Body of pancreas (tissue), 4 donors: ENCODE results near the gene PPA1. TPM values are rescaled to one million over a fixed set of nuclear protein-coding genes. Genes with fewer than 3 reads are reported as not detected.
"Not testable (repeated sequence)": the region's sequence is repeated elsewhere in the genome, so short reads cannot be mapped to it uniquely, and the experiment has no call there.

ENCODE experiments used
- ATAC-seq: fragments of 150-250 bp; one replicate; pipeline ENCODE4 v1.9.1; 2016
- DNase-seq, 4 donors: peaks; one replicate each; pipeline ENCODE4 v3.0.0-alpha.2; 2019
- H3K27ac ChIP-seq, 4 donors: fragments of 200-600 bp; sonication (generic); 1 replicate in 3 of 4; 2 replicates in 1 of 4; pipeline versions ENCODE4 v1.5.1 to v1.6.1; 2016 to 2019; ENCODE audit warnings: mild to moderate bottlenecking in 1 of 4, mixed read lengths in 1 of 4, moderate library complexity in 1 of 4
- H3K27me3 ChIP-seq, 2 donors: fragments of 200-600 bp; sonication (generic); one replicate each; pipeline ENCODE4 v1.6.0; 2016; ENCODE audit warnings: mild to moderate bottlenecking in 1 of 2
- H3K36me3 ChIP-seq, 2 donors: fragments of 200-600 bp; sonication (generic); replicated peaks in 1 of 2; 2 replicates each; pipeline ENCODE4 v1.5.1; 2016; ENCODE audit warnings: low read depth in 2 of 2; ENCODE audit not compliant: insufficient read depth in 1 of 2
- H3K4me1 ChIP-seq: fragments of 200-600 bp; sonication (generic); one replicate; pipeline ENCODE4 v1.6.0; 2016
- H3K4me3 ChIP-seq, 2 donors: fragments of 200-600 bp; sonication (generic); 1 replicate in 1 of 2; 2 replicates in 1 of 2; pipeline ENCODE4 v1.5.1; 2016 to 2019
- H3K9me3 ChIP-seq, 3 donors: fragments of 200-600 bp; sonication (generic); 1 replicate in 2 of 3; 2 replicates in 1 of 3; pipeline ENCODE4 v1.5.1; 2016
- POLR2A ChIP-seq, 3 donors: fragments of 450-650 bp; IDR thresholded peaks; one replicate each; pipeline ENCODE4 v1.6.1; 2016; ENCODE audit warnings: antibody characterized with exemption in 3 of 3, mild to moderate bottlenecking in 2 of 3
- WGBS, 2 donors: methylation state at CpG; one replicate each; pipeline ENCODE4 v1.1.5; 2017; 5-methylcytosine and 5-hydroxymethylcytosine counted together
- intact Hi-C: fragments of 100-400 bp; cut with DNase I; formaldehyde crosslinking; loops from one replicate; pipeline ENCODE4 v1.15.1; 2023
- total RNA-seq, 2 donors: library from RNA; depleted of rRNA; stranded (reverse); fragments of >200 nt; gene quantifications; one replicate each; pipeline ENCODE4 v1.1.0, GENCODE V29; 2016
- TF ChIP-seq, protein P1 (sequence below), 7 experiments: fragments of 450-650 bp in 4 of 7; fragments of 200-600 bp in 3 of 7; sonication (generic) in 3 of 7; IDR thresholded peaks; one replicate each; pipeline ENCODE4 v1.5.1; 2016 to 2019; ENCODE audit warnings: antibody characterized with exemption in 7 of 7

The PPA1 gene
- total RNA-seq, 2 donors from 2014 or later = 101 to 108 TPM

DNA sequence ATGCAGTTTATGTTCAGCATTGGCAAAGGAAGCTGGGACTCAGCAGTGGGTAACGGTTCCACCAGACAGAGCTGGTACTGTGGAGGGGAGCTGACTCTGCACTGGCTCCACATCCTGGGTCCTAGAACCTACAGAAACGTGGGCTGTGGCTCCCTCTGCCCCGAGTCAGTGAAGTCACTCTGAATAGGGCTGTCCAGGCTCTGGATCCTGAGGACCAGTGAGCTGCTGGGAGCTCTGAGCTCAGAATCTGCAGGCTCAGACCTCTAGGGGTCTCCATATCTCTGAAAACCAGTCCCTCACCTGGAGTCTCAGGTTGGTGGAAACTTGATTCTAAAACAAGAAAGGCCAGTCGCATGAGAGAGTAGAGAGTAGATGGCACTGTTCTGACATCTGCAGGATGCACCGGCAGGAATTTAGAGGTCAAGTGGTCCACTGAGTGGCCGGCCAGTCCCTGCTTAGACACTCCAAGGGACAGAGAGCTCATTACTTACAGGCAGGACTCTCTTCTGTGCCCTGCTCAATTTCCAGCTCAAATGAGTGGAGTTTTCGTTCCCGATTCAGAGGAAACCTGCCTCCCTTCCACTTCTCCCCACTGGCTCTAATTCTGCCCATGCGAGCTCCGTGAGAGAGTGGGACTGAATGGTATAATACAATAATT, 31.9 kb upstream of the PPA1 start:
- DNase-seq (peak in 3 of 4 donors; percentile 33 to 49 (median 45)), ATAC-seq (peak; percentile 65)
- TF ChIP-seq, protein P1, sequence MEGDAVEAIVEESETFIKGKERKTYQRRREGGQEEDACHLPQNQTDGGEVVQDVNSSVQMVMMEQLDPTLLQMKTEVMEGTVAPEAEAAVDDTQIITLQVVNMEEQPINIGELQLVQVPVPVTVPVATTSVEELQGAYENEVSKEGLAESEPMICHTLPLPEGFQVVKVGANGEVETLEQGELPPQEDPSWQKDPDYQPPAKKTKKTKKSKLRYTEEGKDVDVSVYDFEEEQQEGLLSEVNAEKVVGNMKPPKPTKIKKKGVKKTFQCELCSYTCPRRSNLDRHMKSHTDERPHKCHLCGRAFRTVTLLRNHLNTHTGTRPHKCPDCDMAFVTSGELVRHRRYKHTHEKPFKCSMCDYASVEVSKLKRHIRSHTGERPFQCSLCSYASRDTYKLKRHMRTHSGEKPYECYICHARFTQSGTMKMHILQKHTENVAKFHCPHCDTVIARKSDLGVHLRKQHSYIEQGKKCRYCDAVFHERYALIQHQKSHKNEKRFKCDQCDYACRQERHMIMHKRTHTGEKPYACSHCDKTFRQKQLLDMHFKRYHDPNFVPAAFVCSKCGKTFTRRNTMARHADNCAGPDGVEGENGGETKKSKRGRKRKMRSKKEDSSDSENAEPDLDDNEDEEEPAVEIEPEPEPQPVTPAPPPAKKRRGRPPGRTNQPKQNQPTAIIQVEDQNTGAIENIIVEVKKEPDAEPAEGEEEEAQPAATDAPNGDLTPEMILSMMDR (IDR thresholded peaks at IDR 0.05) = peak in 6 of 7 experiments; percentile 9 to 49 (median 28)
- TF ChIP-seq POLR2A (IDR thresholded peaks at IDR 0.05) = no peak
- no peak overlapping the region for H3K4me3 ChIP-seq
- intact Hi-C loops = no loop called here
- no peaks in the 10 kb centered on the region for H3K9me3 ChIP-seq
- H3K4me1 ChIP-seq = no peaks in the 10 kb centered on the region
- WGBS, 2 donors = 42 to 51% methylated on average over 9 to 10 of the region's 10 CpGs
- H3K36me3 ChIP-seq = no peaks in the 10 kb centered on the region
- no peak overlapping the region for H3K27ac ChIP-seq
- H3K27me3 ChIP-seq = no peaks in the 10 kb centered on the region

DNA sequence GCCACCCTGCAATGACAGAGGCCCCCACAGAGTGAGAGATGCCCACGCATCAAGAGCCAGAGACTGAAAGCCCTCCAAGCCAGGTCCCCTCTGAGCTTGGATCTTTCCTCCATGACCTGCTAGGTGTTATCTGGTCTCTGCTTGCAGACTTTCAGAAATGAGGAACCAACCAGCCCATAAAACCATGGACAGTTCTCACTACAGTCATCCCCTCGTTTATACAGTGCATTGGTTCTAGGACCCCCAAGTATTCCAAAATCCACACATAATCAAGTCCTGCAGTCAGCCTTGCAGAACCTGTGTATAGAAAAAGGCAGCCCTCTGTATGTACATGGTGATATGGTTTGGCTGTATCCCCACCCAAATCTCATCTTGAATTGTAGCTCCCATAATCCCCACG, 27.5 kb upstream of the PPA1 start:
- TF ChIP-seq POLR2A (IDR thresholded peaks at IDR 0.05) = no peak
- TF ChIP-seq, protein P1 (IDR thresholded peaks at IDR 0.05) = no peak
- intact Hi-C loops = no loop called here
- no peaks in the 10 kb centered on the region for H3K36me3 ChIP-seq
- DNase-seq = no peak
- H3K4me1 ChIP-seq = peaks cover 1% of the 10 kb centered on the region
- H3K9me3 ChIP-seq = no peaks in the 10 kb centered on the region
- ATAC-seq = no peak
- H3K27me3 ChIP-seq = no peaks in the 10 kb centered on the region
- no peak overlapping the region for H3K27ac ChIP-seq
- WGBS, 2 donors = 78 to 88% methylated on average over 1 to 3 of the region's 3 CpGs
- no peak overlapping the region for H3K4me3 ChIP-seq

DNA sequence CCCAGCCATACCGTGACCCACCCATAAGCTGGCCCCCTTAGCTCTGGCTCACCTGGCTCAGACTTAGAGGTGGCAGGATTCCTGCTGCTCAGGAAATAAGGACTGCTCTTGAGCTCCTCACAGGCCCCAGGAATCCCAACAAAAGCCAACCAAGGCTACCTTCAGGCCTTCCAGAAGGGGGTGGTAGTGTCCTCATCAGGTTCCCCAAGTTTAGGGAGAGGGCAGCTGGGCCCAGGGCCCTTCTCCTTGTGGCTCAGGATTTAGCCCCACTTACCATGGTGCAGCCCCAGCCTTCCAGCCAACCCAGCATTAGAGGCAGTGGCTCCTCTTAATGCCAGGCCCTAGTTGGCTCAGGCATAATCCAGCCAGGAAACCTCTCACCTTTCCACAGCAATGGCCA, 27.0 kb upstream of the PPA1 start:
- no peak overlapping the region for H3K4me3 ChIP-seq
- intact Hi-C loops = no loop called here

DNA sequence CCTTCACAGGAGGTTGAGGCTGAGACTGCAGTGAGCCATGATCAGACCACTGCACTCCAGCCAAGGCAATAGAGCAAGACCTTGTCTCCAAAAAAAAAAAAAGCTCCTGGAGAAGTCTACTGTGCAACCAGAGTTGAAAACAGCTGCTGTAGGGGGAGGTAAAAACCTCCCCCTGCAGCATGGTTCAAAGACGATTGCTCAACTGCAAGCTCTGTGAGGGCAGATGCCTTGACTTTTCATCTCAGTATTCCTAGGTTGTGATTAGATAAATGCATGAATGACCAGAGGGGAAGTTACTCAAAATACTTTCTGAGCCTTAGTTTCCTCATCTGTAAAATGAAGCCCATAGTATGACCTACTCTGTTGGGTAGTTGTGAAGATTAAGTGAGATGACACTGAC, 25.0 kb upstream of the PPA1 start:
- Histone ChIP-seq H3K9me3 (no peaks in the 10 kb centered on the region), H3K4me3 (no peak overlapping the region), H3K4me1 (peaks cover 7% of the 10 kb centered on the region), H3K27me3 (no peaks in the 10 kb centered on the region), H3K36me3 (no peaks in the 10 kb centered on the region), H3K27ac (no peak overlapping the region)
- WGBS, 2 donors = 85 to 86% methylated on average over 1 of the region's 1 CpG
- no peak for DNase-seq
- ATAC-seq = no peak
- no peak for TF ChIP-seq POLR2A (IDR thresholded peaks at IDR 0.05)
- TF ChIP-seq, protein P1 (IDR thresholded peaks at IDR 0.05) = no peak
- intact Hi-C loops = no loop called here

More for the DNA sequence above, 27.0 kb upstream of the PPA1 start:
- no peak for TF ChIP-seq POLR2A (IDR thresholded peaks at IDR 0.05)
- TF ChIP-seq, protein P1 (IDR thresholded peaks at IDR 0.05) = no peak
- no peak for ATAC-seq
- 82 to 91% methylated on average over 1 of the region's 1 CpG for WGBS, 2 donors
- no peaks in the 10 kb centered on the region for H3K36me3 ChIP-seq
- H3K4me1 ChIP-seq = peaks cover 6% of the 10 kb centered on the region
- H3K9me3 ChIP-seq = no peaks in the 10 kb centered on the region
- DNase-seq = no peak
- H3K27ac ChIP-seq = no peak overlapping the region
- no peaks in the 10 kb centered on the region for H3K27me3 ChIP-seq

DNA sequence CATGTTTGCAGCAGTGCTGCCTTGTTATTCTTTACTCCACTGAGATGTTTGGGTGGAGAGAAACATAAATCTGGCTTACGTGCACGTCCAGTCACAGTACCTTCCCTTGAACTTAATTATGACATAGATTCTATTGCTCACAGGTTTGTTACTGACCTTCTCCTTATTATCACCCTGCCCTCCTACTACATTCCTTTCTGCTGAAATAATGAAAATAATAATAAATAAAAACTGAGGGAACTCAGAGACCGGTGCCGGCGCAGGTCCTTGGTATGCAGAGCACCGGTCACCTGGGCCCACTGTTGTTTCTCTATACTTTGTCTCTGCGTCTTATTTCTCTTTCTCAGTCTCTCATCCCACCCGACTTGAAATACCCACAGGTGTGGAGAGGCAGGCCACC, 24.6 kb upstream of the PPA1 start:
- H3K36me3 ChIP-seq, DNase-seq, H3K4me1 ChIP-seq, H3K9me3 ChIP-seq, intact Hi-C loops, H3K27me3 ChIP-seq, ATAC-seq, H3K4me3 ChIP-seq, H3K27ac ChIP-seq: not testable (repeated sequence)
- WGBS, 2 donors = 79 to 84% methylated on average over 8 of the region's 8 CpGs
